PFSK-1 (cell line): ENCODE results near the gene TRIM29.

ENCODE experiments used
- FOXP2 ChIP-seq: optimal IDR thresholded peaks from 2 replicates; pipeline ENCODE3; 2011; ENCODE audit warnings: borderline replicate concordance, control low read depth, inconsistent platforms; ENCODE audit not compliant: insufficient read depth; ENCODE audit errors: extremely low read length, extremely low read depth
- POLR2AphosphoS5 ChIP-seq: IDR thresholded peaks from 2 replicates; pipeline ENCODE4 v1.6.1; 2012; ENCODE audit warnings: low read depth, mild to moderate bottlenecking, control low read depth, low read length, moderate library complexity
- REST ChIP-seq, 2 experiments: IDR thresholded peaks; 2 replicates each; pipeline versions ENCODE4 v1.6.1 to v1.8.0; 2011 to 2012; ENCODE audit warnings: low read depth in 2 of 2, low read length in 2 of 2, control low read depth in 1 of 2, inconsistent platforms in 1 of 2, mild to moderate bottlenecking in 1 of 2, moderate library complexity in 1 of 2; ENCODE audit not compliant: insufficient read depth in 1 of 2
- SIN3A ChIP-seq: IDR thresholded peaks from 2 replicates; pipeline ENCODE4 v1.6.1; 2012; ENCODE audit warnings: mild to moderate bottlenecking, low read length, moderate library complexity, borderline replicate concordance; ENCODE audit not compliant: insufficient read depth
- TAF1 ChIP-seq: IDR thresholded peaks from 2 replicates; pipeline ENCODE4 v1.6.1; 2012; ENCODE audit warnings: low read length, control low read depth, borderline replicate concordance; ENCODE audit not compliant: insufficient read depth

TRIM29 gene

GRCh38 chr11:120073196-120073595 is 64.7 kb downstream of the TRIM29 start:
- TF ChIP-seq REST (IDR thresholded peaks at IDR 0.05; ENCODE audit: insufficient read depth in 1 of 2, low read depth in 2 of 2, low read length in 2 of 2) (no peak), POLR2AphosphoS5 (no peak), TAF1 (no peak), FOXP2 (no peak)

- no peak for TF ChIP-seq REST (IDR thresholded peaks at IDR 0.05; ENCODE audit: insufficient read depth in 1 of 2, low read depth in 2 of 2, low read length in 2 of 2)
- no peak for TF ChIP-seq POLR2AphosphoS5
- TF ChIP-seq TAF1 = no peak
- no peak for TF ChIP-seq SIN3A
- TF ChIP-seq FOXP2 = no peak
Measured at GRCh38 chr11:120068114-120068573, 69.8 kb downstream of the TRIM29 start.

GRCh38 chr11:120067438-120068113 is 70.3 kb downstream of the TRIM29 start:
- no peak for TF ChIP-seq POLR2AphosphoS5

- TF ChIP-seq FOXP2 = no peak
- no peak for TF ChIP-seq TAF1
- no peak for TF ChIP-seq POLR2AphosphoS5
- no peak for TF ChIP-seq SIN3A
- no peak for TF ChIP-seq REST (IDR thresholded peaks at IDR 0.05; ENCODE audit: insufficient read depth in 1 of 2, low read depth in 2 of 2, low read length in 2 of 2)
Measured at GRCh38 chr11:120066738-120067437, 71.0 kb downstream of the TRIM29 start.

- TF ChIP-seq FOXP2 (no peak), POLR2AphosphoS5 (no peak), REST (IDR thresholded peaks at IDR 0.05; ENCODE audit: insufficient read depth in 1 of 2, low read depth in 2 of 2, low read length in 2 of 2) (no peak), SIN3A (no peak), TAF1 (no peak)
Measured at GRCh38 chr11:120065876-120066275, 72.0 kb downstream of the TRIM29 start.
